GM19043 (cell line): ENCODE measurements around the gene FCAMR.

Experiments
- ATAC-seq: cut with Tn5 transposase; IDR thresholded peaks from one replicate; pipeline ENCODE4 v1.9.1; 2021; ENCODE audit warnings: low read depth; ENCODE audit not compliant: unreplicated experiment

Gene FCAMR

GRCh38 chr1:206970446-206970845 is at the start of gene FCAMR:
FCAMR (minus strand) TSS chr1:206970460; CDS start chr1:206970125, 335 bp downstream.
- ATAC-seq = no peak

GRCh38 chr1:207019661-207020060 is 49.4 kb upstream of the FCAMR start:
- ATAC-seq = no peak

- no peak for ATAC-seq
These were observed 48.9 kb upstream of the FCAMR start for GRCh38 chr1:207019161-207019560.

- no peak for ATAC-seq
These were observed 48.4 kb upstream of the FCAMR start for GRCh38 chr1:207018707-207019106.

GRCh38 chr1:207017615-207018559 is 47.6 kb upstream of the FCAMR start:
- no peak for ATAC-seq

- no peak for ATAC-seq
These were observed 45.5 kb upstream of the FCAMR start for GRCh38 chr1:207015791-207016190.

GRCh38 chr1:207014728-207015127 is 44.5 kb upstream of the FCAMR start:
- ATAC-seq = no peak

GRCh38 chr1:207013321-207014085 is 43.2 kb upstream of the FCAMR start:
- no peak for ATAC-seq

- ATAC-seq = no peak
These were observed 40.5 kb upstream of the FCAMR start for GRCh38 chr1:207010726-207011125.

- no peak for ATAC-seq
These were observed 39.7 kb upstream of the FCAMR start for GRCh38 chr1:207009945-207010344.

GRCh38 chr1:207009182-207009850 is 39.1 kb upstream of the FCAMR start:
- no peak for ATAC-seq

- ATAC-seq = no peak
These were observed 37.2 kb upstream of the FCAMR start for GRCh38 chr1:207007352-207008033.

GRCh38 chr1:207006914-207007313 is 36.7 kb upstream of the FCAMR start:
- no peak for ATAC-seq

- ATAC-seq = no peak
These were observed 35.8 kb upstream of the FCAMR start for GRCh38 chr1:207006083-207006482.

GRCh38 chr1:207004931-207005830 is 34.9 kb upstream of the FCAMR start:
- no peak for ATAC-seq

- no peak for ATAC-seq
These were observed 33.0 kb upstream of the FCAMR start for GRCh38 chr1:207003210-207003609.

GRCh38 chr1:207002724-207003146 is 32.5 kb upstream of the FCAMR start:
- ATAC-seq = no peak

- no peak for ATAC-seq
These were observed 31.4 kb upstream of the FCAMR start for GRCh38 chr1:207001492-207002245.
